Stimulated activated CD4-positive, alpha-beta T cell treated with anti-CD3 and anti-CD28 coated beads, Interleukin-4, amount 100 ng/mL, for 48 hours (primary cell): ENCODE data around the gene BMF.

Experiments
- DNase-seq, 2 donors: peaks; one replicate each; pipeline ENCODE4 v3.0.0-alpha.2; 2020; ENCODE audit warnings: low read depth in 2 of 2

The BMF gene

DNA sequence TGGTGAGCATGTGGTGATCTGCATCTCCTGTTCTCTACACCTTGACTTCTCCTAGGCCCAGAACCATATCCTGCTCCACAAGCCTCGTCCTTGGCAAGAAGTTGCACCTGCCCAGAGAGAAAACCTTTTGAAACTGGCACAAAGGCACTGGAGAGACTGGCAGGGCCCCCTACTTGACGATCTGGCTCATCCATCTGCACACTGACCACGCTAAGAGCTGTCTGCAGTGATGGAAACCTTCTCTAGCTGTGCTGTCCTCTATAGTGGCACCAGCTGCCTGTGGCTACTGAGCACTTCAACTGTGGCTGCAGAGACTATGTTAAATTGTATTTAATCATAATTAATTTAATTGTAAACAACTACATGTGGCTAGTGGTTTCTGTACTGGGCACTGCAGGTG is 43.5 kb downstream of the BMF start:
- DNase-seq: no peak

DNA sequence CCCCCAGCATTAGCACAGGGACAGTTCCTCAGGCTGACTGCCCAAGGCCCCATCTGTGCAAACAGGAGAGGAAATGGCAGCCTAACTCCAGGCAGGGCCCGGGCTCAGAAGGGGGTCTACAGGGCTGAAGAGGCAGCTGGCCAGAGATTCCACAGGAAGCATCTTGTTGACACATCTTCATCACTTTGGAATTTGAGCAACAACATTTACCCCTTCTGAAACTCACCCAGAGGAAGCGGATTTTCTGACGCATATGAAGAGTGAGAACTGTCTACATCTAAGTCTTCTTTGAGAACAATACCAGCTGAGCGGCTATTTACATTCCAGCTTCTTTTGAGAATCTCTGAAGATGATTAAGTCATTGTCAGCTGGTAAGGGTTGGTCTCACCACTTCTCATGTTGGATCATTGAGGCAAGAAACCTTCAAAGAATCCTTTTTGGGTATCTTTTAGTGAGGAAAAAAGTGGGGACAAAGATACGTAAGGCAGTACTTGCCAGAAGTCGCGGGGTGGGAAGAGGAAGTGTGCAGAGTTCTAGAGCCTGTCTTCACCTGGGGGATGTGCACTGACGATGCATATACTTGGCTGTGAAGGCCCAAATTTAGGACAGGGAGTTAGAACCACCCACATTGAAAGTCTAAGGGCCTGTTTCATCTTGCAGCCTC is 44.3 kb downstream of the BMF start:
- DNase-seq: no peak

DNA sequence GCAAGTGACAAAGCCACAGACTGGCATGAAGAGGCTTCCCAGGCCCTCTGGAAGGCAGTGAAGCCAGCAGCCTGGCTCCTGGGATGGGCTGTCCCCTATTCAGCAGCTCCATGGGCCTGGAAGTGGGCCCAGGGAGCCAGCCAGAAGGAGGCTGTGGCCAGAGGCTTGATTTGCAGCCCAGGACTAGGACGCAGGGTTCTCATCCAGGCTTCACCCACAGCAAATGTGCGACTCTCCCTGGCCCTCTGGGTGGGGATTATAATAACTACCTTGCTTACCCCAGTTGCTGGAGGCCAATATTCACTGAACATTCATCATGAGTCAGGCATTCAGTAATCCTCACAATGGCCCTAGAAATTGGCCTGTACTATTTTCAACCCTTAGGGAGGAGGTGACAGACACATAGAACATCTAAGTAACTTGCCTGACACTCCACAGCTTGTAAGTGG is 45.1 kb downstream of the BMF start:
- no peak for DNase-seq

GRCh38 chr15:40062816-40063562 is 45.7 kb downstream of the BMF start:
- DNase-seq: no peak

- no peak for DNase-seq
Observed at GRCh38 chr15:40061212-40061901, 47.3 kb downstream of the BMF start.

- DNase-seq: no peak
Observed at GRCh38 chr15:40060236-40060961, 48.3 kb downstream of the BMF start.

GRCh38 chr15:40059821-40060220 is 48.9 kb downstream of the BMF start:
- DNase-seq: no peak

GRCh38 chr15:40058476-40059140 is 50.1 kb downstream of the BMF start:
- no peak for DNase-seq

- no peak for DNase-seq
Observed at GRCh38 chr15:40055576-40056293, 52.9 kb downstream of the BMF start.

DNA sequence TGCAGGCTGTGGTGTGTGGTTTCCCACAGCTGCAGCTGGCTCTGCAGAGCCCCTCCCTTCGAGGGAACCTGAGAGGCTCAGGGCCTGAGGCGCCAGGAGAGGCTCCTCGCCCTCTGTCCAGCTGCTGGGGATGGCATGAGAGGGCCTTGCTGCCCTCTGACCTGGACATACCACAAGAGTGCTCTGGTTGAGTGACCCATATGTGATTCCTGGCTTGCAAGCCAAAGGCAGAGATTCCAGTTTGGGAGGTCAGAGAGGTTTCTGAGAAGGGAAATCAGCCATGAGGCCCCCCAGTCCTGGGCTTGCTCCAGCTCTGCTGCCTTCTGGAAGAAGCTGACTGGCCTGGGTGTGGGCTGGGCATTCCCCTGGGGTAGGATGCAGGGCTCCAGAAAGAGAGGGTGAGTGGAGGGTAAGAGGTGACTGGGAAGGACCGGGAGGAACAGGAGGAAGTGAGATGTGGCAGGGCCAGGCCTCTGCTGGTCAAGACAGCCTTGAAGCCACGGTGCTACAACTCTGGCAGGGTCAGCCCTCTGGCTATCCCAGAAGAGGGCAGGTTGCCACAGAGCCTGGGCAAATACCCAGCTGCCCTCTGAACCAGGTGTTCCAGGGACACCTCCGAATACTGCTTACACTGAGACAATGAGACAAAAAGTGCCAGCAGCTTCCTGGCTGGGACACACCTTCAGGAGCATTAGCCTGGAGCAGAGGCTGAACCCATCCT is 53.7 kb downstream of the BMF start:
- no peak for DNase-seq

GRCh38 chr15:40054605-40054854 is 54.1 kb downstream of the BMF start:
- no peak for DNase-seq

- DNase-seq: no peak
Observed at GRCh38 chr15:40053831-40054604, 54.7 kb downstream of the BMF start.

- no peak for DNase-seq
Observed at GRCh38 chr15:40053079-40053830, 55.4 kb downstream of the BMF start.

GRCh38 chr15:40052604-40053003 is 56.1 kb downstream of the BMF start:
- no peak for DNase-seq

- DNase-seq: no peak
Observed at GRCh38 chr15:40051616-40052415, 56.9 kb downstream of the BMF start.

- DNase-seq: no peak
Observed at GRCh38 chr15:40050788-40051470, 57.8 kb downstream of the BMF start.

DNA sequence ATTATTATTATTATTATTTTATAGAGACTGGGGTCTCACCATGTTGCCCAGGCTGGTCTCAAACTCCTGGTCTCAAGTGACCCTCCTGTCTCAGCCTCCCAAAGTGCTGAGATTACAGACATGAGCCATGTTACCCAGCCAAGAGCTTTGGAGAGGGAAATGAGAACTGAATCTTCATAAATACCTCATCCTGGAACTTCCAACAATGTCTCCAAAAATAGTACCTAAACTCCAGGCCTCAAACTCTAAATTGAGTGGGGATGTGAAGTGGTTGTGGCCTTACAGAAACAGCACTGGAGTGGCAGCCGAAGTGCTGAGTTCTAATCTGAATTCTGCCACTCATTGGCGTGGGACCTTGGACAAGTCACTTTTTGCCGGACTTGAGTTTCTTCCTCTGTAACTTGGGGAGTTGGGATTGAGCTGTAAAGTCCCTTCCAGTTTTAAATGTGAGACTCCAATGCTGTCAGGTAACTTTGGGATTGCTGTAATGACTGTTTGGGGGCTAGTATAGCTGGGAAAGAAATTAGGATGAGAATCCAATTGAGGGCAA is 59.7 kb downstream of the BMF start:
- DNase-seq: no peak
